SK-N-SH (cell line): ENCODE data around the gene UTP11. TPM values are rescaled to one million over a fixed set of nuclear protein-coding genes. Genes with fewer than 3 reads are reported as not detected.

Experiments
- CTCF ChIA-PET: fragments of 300-600, 350-600 bp; formaldehyde crosslinking; extraction: SDS; loops from one replicate; lab custom pipeline; 2021; lab: Yijun Ruan, JAX
- POLR2A ChIA-PET: fragments of 350-600 bp; sonication (Branson Sonifier 250); formaldehyde crosslinking; extraction: SDS; loops from one replicate; lab custom pipeline; 2020; ENCODE audit warnings: antibody characterized with exemption, inconsistent platforms; lab: Yijun Ruan, JAX
- DNase-seq: peaks from one replicate; pipeline ENCODE4 v3.0.0; 2012
- H2AFZ ChIP-seq: fragments of 200-600 bp; sonication (generic); 2 replicates; pipeline ENCODE4 v1.8.1; 2016; ENCODE audit warnings: antibody characterized with exemption, mild to moderate bottlenecking, low read depth
- H3F3A ChIP-seq: fragments of 200-600 bp; sonication (generic); replicated peaks from 2 replicates; pipeline ENCODE3; 2016; ENCODE audit warnings: antibody characterized with exemption, mild to moderate bottlenecking; ENCODE audit not compliant: insufficient read depth
- H3K27ac ChIP-seq, 2 experiments: fragments of 200-500 bp in 1 of 2; fragments of 200-600 bp in 1 of 2; sonication (Bioruptor generic) in 1 of 2; sonication (generic), shearing (Covaris generic) in 1 of 2; 2 replicates each; pipeline versions ENCODE4 v1.5.1 to v1.6.1; 2014 to 2016; ENCODE audit warnings: low read depth in 2 of 2, inconsistent platforms in 1 of 2, low read length in 1 of 2, mild to moderate bottlenecking in 1 of 2, mixed read lengths in 1 of 2
- H3K27me3 ChIP-seq: fragments of 200-600 bp; sonication (generic), shearing (Covaris generic); 2 replicates; pipeline ENCODE4 v1.6.1; 2016; ENCODE audit warnings: mixed run types; ENCODE audit not compliant: insufficient read depth
- H3K36me3 ChIP-seq, 2 experiments: fragments of 200-500 bp in 1 of 2; fragments of 200-600 bp in 1 of 2; sonication (Bioruptor generic) in 1 of 2; sonication (generic) in 1 of 2; replicated peaks in 1 of 2; 2 replicates each; pipeline versions ENCODE3 to v1.5.1; 2014 to 2016; ENCODE audit warnings: low read length in 1 of 2, mild to moderate bottlenecking in 1 of 2; ENCODE audit not compliant: insufficient read depth in 2 of 2, control insufficient read depth in 1 of 2
- H3K4me1 ChIP-seq, 2 experiments: fragments of 200-500 bp in 1 of 2; fragments of 200-600 bp in 1 of 2; sonication (Bioruptor generic) in 1 of 2; sonication (generic), shearing (Covaris generic) in 1 of 2; 2 replicates each; pipeline versions ENCODE4 v1.5.1 to v1.6.1; 2014 to 2016; ENCODE audit warnings: low read depth in 1 of 2, low read length in 1 of 2, mixed run types in 1 of 2; ENCODE audit not compliant: insufficient read depth in 2 of 2, control insufficient read depth in 1 of 2
- H3K4me2 ChIP-seq: fragments of 200-600 bp; sonication (generic), shearing (Covaris generic); 2 replicates; pipeline ENCODE4 v1.6.1; 2017; ENCODE audit warnings: mixed run types
- H3K4me3 ChIP-seq, 2 experiments: fragments of 200-500 bp in 1 of 2; fragments of 200-600 bp in 1 of 2; sonication (Bioruptor generic) in 1 of 2; sonication (generic), shearing (Covaris generic) in 1 of 2; 2 replicates each; pipeline versions ENCODE4 v1.5.1 to v1.8.1; 2014 to 2016; ENCODE audit warnings: low read depth in 2 of 2, inconsistent platforms in 1 of 2, low read length in 1 of 2, mild to moderate bottlenecking in 1 of 2, mixed read lengths in 1 of 2, moderate library complexity in 1 of 2
- H3K79me2 ChIP-seq: fragments of 200-600 bp; sonication (generic); 2 replicates; pipeline ENCODE4 v1.8.1; 2017; ENCODE audit warnings: mild to moderate bottlenecking; ENCODE audit not compliant: insufficient read depth
- H3K9ac ChIP-seq: fragments of 200-600 bp; sonication (generic); 2 replicates; pipeline ENCODE4 v1.6.1; 2017; ENCODE audit warnings: mixed run types
- H3K9me2 ChIP-seq: fragments of 200-600 bp; sonication (generic); 2 replicates; pipeline ENCODE4 v1.6.1; 2017; ENCODE audit warnings: mixed run types
- H3K9me3 ChIP-seq: fragments of 200-600 bp; sonication (generic); 2 replicates; pipeline ENCODE4 v1.6.1; 2017; ENCODE audit warnings: mixed run types, mild to moderate bottlenecking, moderate library complexity
- H4K20me1 ChIP-seq: fragments of 200-600 bp; sonication (generic); 2 replicates; pipeline ENCODE4 v1.6.1; 2017; ENCODE audit warnings: mild to moderate bottlenecking, mixed run types; ENCODE audit not compliant: insufficient read depth
- CHD2 ChIP-seq: fragments of 150-350 bp; IDR thresholded peaks from 2 replicates; pipeline ENCODE4 v1.6.1; 2018; ENCODE audit warnings: low read length; ENCODE audit not compliant: partially characterized antibody
- CTCF ChIP-seq: fragments of 200-600 bp; sonication (generic); IDR thresholded peaks from 2 replicates; pipeline ENCODE4 v1.6.1; 2017; ENCODE audit warnings: antibody characterized with exemption, mild to moderate bottlenecking, moderate library complexity
- NRF1 ChIP-seq: IDR thresholded peaks from 2 replicates; pipeline ENCODE4 v1.6.1; 2012; ENCODE audit warnings: low read depth, mild to moderate bottlenecking, low read length
- REST ChIP-seq: IDR thresholded peaks from 2 replicates; pipeline ENCODE4 v1.6.1; 2012; ENCODE audit warnings: mild to moderate bottlenecking, low read depth, low read length, moderate library complexity
- TEAD4 ChIP-seq: IDR thresholded peaks from 2 replicates; pipeline ENCODE4 v1.4.0; 2012; ENCODE audit warnings: mild to moderate bottlenecking, borderline replicate concordance; ENCODE audit not compliant: insufficient read depth
- WGBS: methylation state at CpG from one replicate; pipeline ENCODE4 v1.1.6; 2017; ENCODE audit warnings: low lambda C conversion rate; 5-methylcytosine and 5-hydroxymethylcytosine counted together
- polyA plus RNA-seq, 3 experiments: library from polyadenylated mRNA; depleted of rRNA; stranded (reverse); fragments of >200 nt; gene quantifications; 2 replicates each; pipeline ENCODE4 v1.2.3, GENCODE V29; 2012
- TF ChIP-seq, protein P1 (sequence below): IDR thresholded peaks from 2 replicates; pipeline ENCODE4 v1.4.0; 2012; ENCODE audit warnings: low read depth, borderline replicate concordance
- TF ChIP-seq, protein P2 (sequence below): IDR thresholded peaks from 2 replicates; pipeline ENCODE4 v1.4.0; 2012; ENCODE audit warnings: low read depth
- TF ChIP-seq, protein P3 (sequence below): fragments of 150-350 bp; IDR thresholded peaks from 2 replicates; pipeline ENCODE4 v1.6.1; 2017; ENCODE audit warnings: antibody characterized with exemption, low read length, low read depth, borderline replicate concordance

The UTP11 gene
- polyA plus RNA-seq, 1 of the 3 experiments (the other 2 are of a cell fraction) = 26.8 TPM

DNA sequence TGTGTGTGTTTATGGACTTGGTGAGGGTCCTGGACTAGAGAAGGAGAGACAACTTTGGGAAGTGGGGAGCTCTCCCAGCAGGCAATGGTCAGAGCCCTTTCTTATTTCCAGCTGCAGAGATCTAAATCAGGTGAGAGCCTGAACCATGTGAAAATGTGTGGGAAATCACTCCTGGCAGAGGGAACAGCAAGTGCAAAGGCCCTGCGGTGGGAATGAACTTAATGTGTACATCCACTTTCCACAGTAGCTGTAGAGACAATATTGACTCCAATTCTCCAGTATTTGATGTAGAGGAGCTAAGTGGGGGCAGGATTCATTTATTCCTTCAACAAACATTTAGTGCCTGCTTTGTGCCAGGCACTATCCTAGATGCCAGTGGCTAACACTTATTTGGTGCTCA lies 48.8 kb downstream of the UTP11 start:
- Histone ChIP-seq H3K79me2 (no peaks in the 10 kb centered on the region), H3K4me1 (peaks cover 0 to 11% of the 10 kb centered on the region in 2 experiments; a peak in 2 of 4 replicates), H3K9me2 (no peaks in the 10 kb centered on the region), H4K20me1 (no peaks in the 10 kb centered on the region), H3K27me3 (peaks cover 17% of the 10 kb centered on the region; the same call in 1 of the 2 replicates), H3K36me3 (no peaks in the 10 kb centered on the region), H3K4me3 (no peak overlapping the region), H3F3A (no peaks in the 10 kb centered on the region), H3K9me3 (no peaks in the 10 kb centered on the region), H3K9ac (no peak overlapping the region), H3K4me2 (no peak overlapping the region), H3K27ac (no peak overlapping the region), H2AFZ (no peak overlapping the region)
- POLR2A ChIA-PET = no interaction called here
- TF ChIP-seq NRF1 (no peak), REST (no peak), CTCF (no peak)
- TF ChIP-seq, protein P1, sequence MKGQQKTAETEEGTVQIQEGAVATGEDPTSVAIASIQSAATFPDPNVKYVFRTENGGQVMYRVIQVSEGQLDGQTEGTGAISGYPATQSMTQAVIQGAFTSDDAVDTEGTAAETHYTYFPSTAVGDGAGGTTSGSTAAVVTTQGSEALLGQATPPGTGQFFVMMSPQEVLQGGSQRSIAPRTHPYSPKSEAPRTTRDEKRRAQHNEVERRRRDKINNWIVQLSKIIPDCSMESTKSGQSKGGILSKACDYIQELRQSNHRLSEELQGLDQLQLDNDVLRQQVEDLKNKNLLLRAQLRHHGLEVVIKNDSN = no peak
- TF ChIP-seq, protein P2, sequence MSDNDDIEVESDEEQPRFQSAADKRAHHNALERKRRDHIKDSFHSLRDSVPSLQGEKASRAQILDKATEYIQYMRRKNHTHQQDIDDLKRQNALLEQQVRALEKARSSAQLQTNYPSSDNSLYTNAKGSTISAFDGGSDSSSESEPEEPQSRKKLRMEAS = no peak
- no peak for DNase-seq
- CTCF ChIA-PET = interaction anchor here (7.2 kb wide), 1 partner anchor 10 kb away, joined by 36 read pairs; no protein-coding TSS in a partner anchor
- WGBS = no CpG with 5 or more reads among the region's 1 CpG

GRCh38 chr1:38061883-38062328 lies 49.4 kb downstream of the UTP11 start:
- Histone ChIP-seq H4K20me1 (no peaks in the 10 kb centered on the region), H3K79me2 (no peaks in the 10 kb centered on the region), H3K9ac (no peak overlapping the region), H3K4me3 (no peak overlapping the region), H3K9me2 (no peaks in the 10 kb centered on the region), H3K4me1 (peaks cover 0 to 11% of the 10 kb centered on the region in 2 experiments; a peak in 2 of 4 replicates), H3K27me3 (peaks cover 18% of the 10 kb centered on the region; the same call in 1 of the 2 replicates), H3K36me3 (no peaks in the 10 kb centered on the region), H3K4me2 (no peak overlapping the region), H3K9me3 (no peaks in the 10 kb centered on the region), H3F3A (no peaks in the 10 kb centered on the region), H2AFZ (no peak overlapping the region), H3K27ac (no peak overlapping the region)
- ChIA-PET POLR2A (no interaction called here), CTCF (interaction anchor here (1.2 to 7.2 kb wide), 3 partner anchors 9 to 27 kb away, joined by 3 to 36 read pairs (median 5); partner anchors contain the start of gene POU3F1)
- TF ChIP-seq, protein P3, sequence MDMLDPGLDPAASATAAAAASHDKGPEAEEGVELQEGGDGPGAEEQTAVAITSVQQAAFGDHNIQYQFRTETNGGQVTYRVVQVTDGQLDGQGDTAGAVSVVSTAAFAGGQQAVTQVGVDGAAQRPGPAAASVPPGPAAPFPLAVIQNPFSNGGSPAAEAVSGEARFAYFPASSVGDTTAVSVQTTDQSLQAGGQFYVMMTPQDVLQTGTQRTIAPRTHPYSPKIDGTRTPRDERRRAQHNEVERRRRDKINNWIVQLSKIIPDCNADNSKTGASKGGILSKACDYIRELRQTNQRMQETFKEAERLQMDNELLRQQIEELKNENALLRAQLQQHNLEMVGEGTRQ = no peak
- no peak for TF ChIP-seq CHD2
- TF ChIP-seq, protein P2 = no peak
- TF ChIP-seq TEAD4 = no peak
- WGBS = 59% methylated on average over 7 of the region's 7 CpGs
- no peak for DNase-seq
